Left ventricle myocardium inferior (tissue), 1 donor: ENCODE results near the gene CYP2B6. TPM values are rescaled to one million over a fixed set of nuclear protein-coding genes. Genes with fewer than 3 reads are reported as not detected.
"Not testable (repeated sequence)": the region's sequence is repeated elsewhere in the genome, so short reads cannot be mapped to it uniquely, and the experiment has no call there.

Experiments used
- DNase-seq: peaks from one replicate; pipeline ENCODE4 v3.0.0-alpha.2; 2020
- H3K27ac ChIP-seq: fragments of 200-600 bp; replicated peaks from 2 replicates; pipeline ENCODE4 v1.8.0; 2021
- H3K27me3 ChIP-seq: fragments of 200-600 bp; 2 replicates; pipeline ENCODE4 v1.8.0; 2021; ENCODE audit warnings: low read depth
- H3K36me3 ChIP-seq: fragments of 200-600 bp; 2 replicates; pipeline ENCODE4 v1.8.0; 2021
- H3K4me1 ChIP-seq: fragments of 200-600 bp; 2 replicates; pipeline ENCODE4 v1.8.0; 2021
- H3K4me3 ChIP-seq: fragments of 200-600 bp; 2 replicates; pipeline ENCODE4 v1.8.0; 2021; ENCODE audit warnings: mild to moderate bottlenecking, moderate library complexity
- H3K9me3 ChIP-seq: fragments of 200-600 bp; replicated peaks from 2 replicates; pipeline ENCODE4 v1.8.0; 2021
- CTCF ChIP-seq: fragments of 200-600 bp; IDR thresholded peaks from 2 replicates; pipeline ENCODE4 v1.8.0; 2021; ENCODE audit warnings: antibody characterized with exemption, mild to moderate bottlenecking, borderline replicate concordance
- intact Hi-C: fragments of 100-400 bp; cut with micrococcal nuclease; formaldehyde crosslinking; loops from one replicate; pipeline ENCODE4 v1.11.0; 2022
- total RNA-seq: library from RNA; stranded (reverse); fragmentation: NEBNext Ultra II Directional; extraction: Animal tissue kit (Norgen Biotek cat#: 25700); gene quantifications from one replicate; pipeline ENCODE4 v1.2.1, GENCODE V29; 2021
- donor health status: DM: no; HTN: yes; CAD: no; lungs with severe emphysema.

CYP2B6 gene
- total RNA-seq, 1 donor from 2014 or later, result not detected

- H3K9me3 ChIP-seq, result no peaks in the 10 kb centered on the region
- no peak overlapping the region for H3K27ac ChIP-seq
- no peak for DNase-seq
- no peaks in the 10 kb centered on the region for H3K36me3 ChIP-seq
- peaks cover 48% of the 10 kb centered on the region for H3K27me3 ChIP-seq
- intact Hi-C loops, result no loop called here
- H3K4me3 ChIP-seq, result no peak overlapping the region
- no peak for TF ChIP-seq CTCF
- H3K4me1 ChIP-seq, result no peaks in the 10 kb centered on the region
Measured at GRCh38 chr19:41029524-41030432, 38.7 kb downstream of the CYP2B6 start.

GRCh38 chr19:41030651-41031050 is 39.6 kb downstream of the CYP2B6 start:
- DNase-seq, result no peak
- no peak for TF ChIP-seq CTCF
- H3K9me3 ChIP-seq, result no peaks in the 10 kb centered on the region
- H3K4me1 ChIP-seq, result no peaks in the 10 kb centered on the region
- intact Hi-C loops, result no loop called here
- no peaks in the 10 kb centered on the region for H3K36me3 ChIP-seq
- no peak overlapping the region for H3K27ac ChIP-seq
- no peak overlapping the region for H3K4me3 ChIP-seq
- H3K27me3 ChIP-seq, result peaks cover 42% of the 10 kb centered on the region

- intact Hi-C loops, result no loop called here
- Histone ChIP-seq H3K4me1 (no peaks in the 10 kb centered on the region), H3K27ac (no peak overlapping the region), H3K36me3 (no peaks in the 10 kb centered on the region), H3K9me3 (no peaks in the 10 kb centered on the region), H3K27me3 (peaks cover 31% of the 10 kb centered on the region), H3K4me3 (no peak overlapping the region)
- no peak for TF ChIP-seq CTCF
- no peak for DNase-seq
Measured at GRCh38 chr19:41031916-41032315, 40.8 kb downstream of the CYP2B6 start.

- H3K27ac ChIP-seq, H3K36me3 ChIP-seq, H3K4me3 ChIP-seq, intact Hi-C loops, H3K9me3 ChIP-seq, DNase-seq, H3K4me1 ChIP-seq: not testable (repeated sequence)
- H3K27me3 ChIP-seq, result peaks cover 28% of the 10 kb centered on the region
Measured at GRCh38 chr19:41033324-41033723, 42.2 kb downstream of the CYP2B6 start.

GRCh38 chr19:41039806-41040205 is 48.7 kb downstream of the CYP2B6 start:
- Histone ChIP-seq H3K36me3 (no peaks in the 10 kb centered on the region), H3K9me3 (peaks cover 6% of the 10 kb centered on the region), H3K4me3 (no peak overlapping the region), H3K27me3 (peaks cover 11% of the 10 kb centered on the region), H3K27ac (no peak overlapping the region), H3K4me1 (no peaks in the 10 kb centered on the region)
- intact Hi-C loops, result no loop called here
- no peak for TF ChIP-seq CTCF
- no peak for DNase-seq

- H3K36me3 ChIP-seq, H3K4me3 ChIP-seq, DNase-seq, H3K9me3 ChIP-seq, H3K27ac ChIP-seq, intact Hi-C loops, H3K4me1 ChIP-seq: not testable (repeated sequence)
- H3K27me3 ChIP-seq, result peaks cover 31% of the 10 kb centered on the region
Measured at GRCh38 chr19:41045095-41045494, 54.0 kb downstream of the CYP2B6 start.
